Stimulated activated CD4-positive, alpha-beta T cell treated with anti-CD3 and anti-CD28 coated beads, TNF-alpha, amount 100 ng/mL, for 24 hours (primary cell): Measurements from ENCODE around the gene ZXDC.

Experiments used
- DNase-seq, 3 experiments: peaks; one replicate each; pipeline ENCODE4 v3.0.0-alpha.2; 2020; ENCODE audit warnings: low read depth in 3 of 3

Gene ZXDC

GRCh38 chr3:126454437-126455198 is 21.1 kb downstream of the ZXDC start:
- no peak for DNase-seq

DNA sequence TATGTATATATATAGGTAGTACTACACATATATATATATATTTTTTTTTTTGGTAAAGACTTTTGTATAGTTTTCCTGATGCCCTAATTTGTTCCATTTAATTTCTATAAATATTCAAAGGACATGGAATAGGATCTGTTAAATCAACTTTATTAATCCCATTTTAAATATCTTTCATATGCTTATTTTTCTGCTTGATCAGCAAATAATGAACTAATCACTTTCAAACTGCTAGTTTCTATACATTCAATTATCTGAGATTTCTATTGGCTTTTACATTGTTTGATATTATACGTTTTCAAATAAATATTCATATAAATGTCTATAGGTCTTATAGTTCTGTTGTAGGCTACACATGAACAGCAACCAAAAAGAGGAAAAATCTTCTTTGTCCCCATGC is 21.7 kb downstream of the ZXDC start:
- DNase-seq: no peak

GRCh38 chr3:126452213-126452612 is 23.5 kb downstream of the ZXDC start:
- no peak for DNase-seq

GRCh38 chr3:126451511-126451910 is 24.2 kb downstream of the ZXDC start:
- no peak for DNase-seq

DNA sequence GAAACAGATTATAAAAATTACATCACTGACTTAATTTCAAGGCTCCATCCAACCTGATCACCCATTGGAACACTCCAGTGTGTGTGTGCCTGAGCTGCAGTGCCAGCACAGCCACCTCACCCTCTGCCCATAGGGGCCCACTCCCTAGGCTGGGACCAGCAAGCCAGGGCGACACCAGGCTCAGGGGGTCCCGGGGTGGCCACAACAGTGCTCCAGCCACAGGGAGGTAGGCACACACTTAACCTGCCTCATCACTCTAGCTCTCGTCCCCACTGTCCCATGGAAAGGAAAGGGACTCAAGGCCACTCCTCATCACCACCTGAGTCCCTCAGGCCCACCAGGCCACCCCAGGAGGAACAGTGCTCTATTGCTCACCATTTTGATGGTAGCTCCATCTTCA is 24.9 kb downstream of the ZXDC start:
- no peak for DNase-seq

DNA sequence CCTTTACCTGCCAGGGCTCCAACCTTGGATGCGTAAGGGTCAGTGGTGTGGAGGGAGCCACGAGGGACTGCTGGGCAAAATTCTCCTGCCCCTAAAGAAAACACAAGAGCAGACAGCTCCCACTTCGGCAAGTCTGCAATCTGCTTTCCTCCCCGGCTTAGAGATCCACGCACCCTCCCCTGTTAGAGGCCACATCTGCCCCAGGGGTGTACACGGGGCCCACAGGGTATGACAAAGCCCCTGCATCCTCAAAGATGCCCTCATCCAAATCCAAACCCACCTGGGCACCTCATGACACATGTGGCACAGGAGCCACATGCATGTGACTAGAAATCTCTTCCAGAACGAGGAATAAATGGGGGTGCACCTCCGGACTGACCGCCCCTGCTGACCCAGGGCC is 25.5 kb downstream of the ZXDC start:
- no peak for DNase-seq

GRCh38 chr3:126449621-126450051 is 26.1 kb downstream of the ZXDC start:
- no peak for DNase-seq

DNA sequence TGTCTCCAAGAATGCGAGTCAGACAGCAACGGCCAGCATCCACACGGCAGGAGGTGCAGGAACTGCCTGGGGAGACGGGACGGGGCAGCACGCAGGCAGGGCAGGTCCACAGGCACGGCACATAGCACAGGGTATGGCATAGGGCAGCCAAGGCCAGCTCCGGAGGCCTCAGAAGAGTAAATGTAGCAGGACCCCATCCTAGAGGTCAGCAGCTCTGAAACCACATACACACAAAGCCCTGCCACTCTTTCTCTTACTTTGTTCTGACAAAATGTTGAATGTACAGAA is 26.9 kb downstream of the ZXDC start:
- DNase-seq: no peak

GRCh38 chr3:126448136-126448892 is 27.4 kb downstream of the ZXDC start:
- no peak for DNase-seq

DNA sequence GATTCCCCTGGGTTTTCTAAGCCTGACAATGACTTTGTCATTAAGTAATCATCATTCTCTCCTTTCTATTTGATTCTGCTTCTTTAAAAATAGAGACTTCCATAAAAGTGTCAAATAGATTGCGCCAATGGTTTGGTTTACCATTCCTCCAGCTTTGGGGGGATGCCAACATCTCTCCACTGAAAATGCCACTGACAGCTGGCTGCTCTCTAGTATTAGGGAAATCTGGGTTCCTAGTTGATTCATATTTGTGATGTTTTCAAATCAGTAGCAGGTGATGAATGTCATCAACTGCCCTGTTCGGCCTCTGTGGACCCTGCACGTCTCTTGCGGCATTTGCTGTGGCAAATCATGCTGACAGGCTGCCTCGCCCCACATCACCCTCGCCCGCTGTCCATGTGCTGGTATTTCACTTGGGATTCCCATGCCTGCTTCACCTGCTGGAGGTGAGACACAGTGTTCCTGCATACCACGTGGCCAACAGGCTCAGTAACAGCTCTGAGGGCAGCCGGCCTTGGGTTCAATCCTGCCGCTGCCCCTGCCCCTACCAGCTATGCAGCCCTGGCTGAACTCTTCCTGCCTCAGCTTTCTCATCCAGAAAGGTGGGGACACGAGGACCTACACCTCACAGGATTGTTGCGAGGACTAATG is 28.1 kb downstream of the ZXDC start:
- DNase-seq: no peak

DNA sequence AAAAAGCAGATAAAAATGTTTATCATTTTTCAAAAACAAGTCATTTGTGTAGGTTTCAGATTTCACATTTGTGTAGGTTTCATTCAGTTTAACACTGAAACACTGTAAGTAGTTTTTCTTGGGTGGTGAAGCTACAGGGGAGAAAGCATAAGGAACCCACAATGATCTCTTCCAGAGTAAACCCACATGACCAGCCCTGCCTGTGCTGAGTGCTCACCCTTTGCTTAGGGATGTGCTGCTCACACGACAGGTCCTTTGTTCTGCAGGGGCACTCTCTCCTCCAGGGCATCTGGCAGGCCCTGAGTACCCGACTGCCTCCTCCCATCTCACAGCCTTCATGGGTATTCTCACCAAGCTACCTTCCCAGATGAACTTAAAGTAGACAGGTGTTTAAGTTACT is 28.9 kb downstream of the ZXDC start:
- no peak for DNase-seq

GRCh38 chr3:126446301-126446700 is 29.4 kb downstream of the ZXDC start:
- no peak for DNase-seq

- DNase-seq: no peak
These were observed 30.2 kb downstream of the ZXDC start for GRCh38 chr3:126445506-126445905.

- no peak for DNase-seq
These were observed 32.8 kb downstream of the ZXDC start for GRCh38 chr3:126442856-126443242.

- no peak for DNase-seq
These were observed 33.4 kb downstream of the ZXDC start for GRCh38 chr3:126442094-126442855.

DNA sequence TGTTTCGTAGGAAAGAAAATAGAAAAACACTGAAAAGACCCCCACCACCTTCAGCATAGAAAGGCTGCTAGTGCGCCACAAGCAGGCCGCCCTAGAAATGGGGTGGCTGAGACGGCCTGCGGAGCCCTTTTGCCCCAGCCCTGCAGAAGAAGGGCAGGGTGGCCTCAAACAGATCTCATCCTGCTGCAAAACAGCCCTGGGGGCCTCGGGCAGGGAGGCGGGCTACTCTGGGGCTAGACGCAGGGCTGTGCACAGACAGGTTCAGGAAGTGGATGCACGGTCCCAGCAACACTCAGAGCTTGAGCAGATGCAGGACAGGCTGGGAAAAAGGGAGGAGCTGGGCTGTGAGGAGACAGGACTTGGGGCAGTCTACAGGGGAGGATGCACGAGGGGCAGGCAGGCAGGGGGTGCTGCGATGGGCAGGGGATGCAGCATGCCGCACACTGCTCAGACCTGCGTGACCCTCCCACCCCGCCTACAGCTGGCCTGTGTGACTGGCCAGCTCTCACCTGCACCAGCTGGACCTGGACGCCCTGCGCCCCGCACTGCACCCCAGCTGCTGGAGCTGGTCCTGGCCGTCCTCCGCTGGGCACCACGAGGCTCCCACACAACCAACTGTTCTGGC is 34.3 kb downstream of the ZXDC start:
- no peak for DNase-seq

DNA sequence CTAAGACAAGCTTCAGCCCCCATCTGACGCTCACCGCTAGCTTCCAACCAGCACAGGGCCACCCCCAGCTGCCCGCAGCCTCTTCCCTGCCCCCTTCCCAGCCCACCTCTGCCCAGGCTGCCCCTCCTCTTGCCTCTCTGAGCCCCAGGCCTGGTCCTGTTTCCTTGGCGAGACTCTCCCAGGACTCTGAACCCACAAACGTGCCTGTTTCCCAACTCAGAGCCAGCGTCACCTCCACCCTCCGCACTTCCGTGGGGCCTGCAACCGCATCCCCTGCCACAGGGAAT is 35.0 kb downstream of the ZXDC start:
- DNase-seq: no peak

DNA sequence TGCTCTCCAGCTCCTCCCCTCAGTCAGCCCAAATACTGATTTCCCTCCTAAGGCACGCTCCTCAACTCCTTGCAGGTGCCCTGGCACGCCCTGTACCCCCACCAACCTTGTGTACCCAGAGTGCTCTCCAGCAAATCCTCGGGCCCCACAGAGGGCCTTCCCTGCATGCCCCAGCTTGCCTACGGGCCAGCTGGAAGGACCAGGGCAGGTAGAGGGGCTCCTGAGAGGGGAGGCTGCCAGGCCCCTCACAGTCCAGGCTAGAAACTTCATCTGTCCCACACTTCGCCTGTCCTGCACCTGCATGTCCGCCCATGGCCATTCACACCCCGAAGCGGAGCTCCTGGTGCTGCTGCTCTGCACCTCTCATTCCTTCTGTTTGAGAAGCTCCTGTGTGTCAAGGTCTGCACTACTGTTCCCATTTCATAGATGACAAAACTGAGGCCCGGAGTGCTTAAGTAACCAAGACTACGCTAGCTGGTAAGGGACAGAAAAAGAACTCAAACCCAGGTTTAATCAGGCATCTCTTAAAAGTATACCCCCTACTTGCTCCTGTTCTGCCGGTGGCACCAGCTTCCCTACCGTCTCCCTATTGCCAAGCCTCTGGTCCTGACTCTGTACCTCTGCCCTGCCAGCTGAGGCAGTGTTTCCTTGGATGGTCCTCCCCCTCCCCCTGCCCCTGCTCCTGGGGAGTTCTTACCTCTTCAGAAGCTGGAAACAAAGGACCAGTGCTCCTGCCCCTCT is 35.6 kb downstream of the ZXDC start:
- no peak for DNase-seq

DNA sequence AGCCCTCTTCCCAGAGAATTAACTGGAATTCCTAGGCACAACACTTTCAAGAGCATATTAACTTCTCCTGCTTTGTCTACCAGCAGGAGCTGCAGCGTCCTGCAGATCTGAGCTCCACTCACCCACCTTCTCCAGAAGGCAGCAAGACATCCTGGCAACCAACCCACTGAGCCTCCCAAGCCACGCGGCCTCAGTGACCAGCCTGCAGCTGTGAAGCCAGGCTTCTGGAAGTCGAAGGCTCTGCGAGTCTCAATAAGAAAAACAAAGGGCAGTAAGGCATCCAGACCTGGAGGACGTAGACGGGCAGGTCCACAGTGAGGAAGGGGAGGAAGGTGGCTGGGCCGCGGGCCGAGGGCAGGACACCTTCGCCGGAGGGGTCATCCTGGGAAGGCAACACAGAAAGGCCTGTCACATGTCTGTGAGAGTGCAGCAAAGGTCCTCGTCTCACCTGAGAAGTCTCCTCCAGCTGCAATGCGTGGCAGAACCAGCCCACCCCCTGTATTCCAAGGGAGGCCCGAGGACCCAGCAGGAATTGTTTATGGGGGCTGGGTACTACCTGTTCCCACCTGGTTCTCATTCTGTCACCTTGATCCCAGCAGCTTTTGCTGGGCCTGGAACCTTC is 36.2 kb downstream of the ZXDC start:
- no peak for DNase-seq

- DNase-seq: no peak
These were observed 36.9 kb downstream of the ZXDC start for GRCh38 chr3:126438746-126439145.

DNA sequence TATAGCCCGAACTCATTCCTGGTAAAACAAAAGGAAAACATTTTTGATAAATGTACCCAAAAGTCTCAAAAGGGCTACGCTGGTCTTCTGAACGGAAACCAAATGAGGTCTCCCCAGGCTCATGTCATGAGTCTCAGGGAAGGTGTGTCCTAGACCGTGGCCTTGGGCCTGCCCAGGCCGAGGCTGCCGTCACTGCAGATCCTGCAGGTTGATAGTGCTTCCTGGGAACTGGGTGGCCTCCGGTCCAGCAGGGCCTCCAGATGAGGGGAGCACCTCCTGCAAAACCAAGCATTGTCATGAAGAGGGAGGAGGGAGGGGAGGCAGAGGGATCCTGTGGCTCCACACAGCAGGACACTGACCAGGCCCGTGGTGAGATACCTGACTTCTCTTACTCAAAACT is 37.5 kb downstream of the ZXDC start:
- no peak for DNase-seq
